ENCODE data around the gene PTPRK.

PTPRK gene

DNA sequence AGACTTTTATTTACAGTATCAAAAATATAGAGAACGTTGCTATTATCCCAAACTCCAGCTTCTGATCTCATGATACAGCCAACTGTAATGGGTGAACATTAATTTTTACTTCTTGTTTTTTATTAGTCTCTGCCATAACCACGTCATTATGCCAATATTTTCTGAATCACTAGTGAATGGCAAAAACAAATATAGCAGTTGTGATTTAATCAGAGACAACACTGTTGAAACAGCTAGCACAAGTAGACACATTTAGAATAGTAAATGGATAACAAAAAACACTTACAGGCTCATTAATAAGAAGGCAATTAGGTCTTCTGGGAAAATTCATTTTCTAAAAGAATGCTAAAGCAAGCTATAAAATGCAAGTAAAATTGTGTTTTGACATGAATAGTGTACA is 8.1 kb downstream of the PTPRK start:
- Histone ChIP-seq H3K79me1 (ENCODE audit: low read depth, low read length) (peaks cover 4% of the 10 kb centered on the region), H3K18ac (ENCODE audit: low read length) (no peak overlapping the region), H3K36me3 (replicated peaks in 1 of 2; ENCODE audit: control insufficient read depth in 2 of 2, insufficient read depth in 2 of 2, low read length in 2 of 2) (no peaks in the 10 kb centered on the region), H4K8ac (ENCODE audit: low read depth, low read length) (no peak overlapping the region), H3K14ac (ENCODE audit: low read length) (no peak overlapping the region), H3K4ac (ENCODE audit: low read length) (no peak overlapping the region), H2BK5ac (ENCODE audit: low read length) (no peak overlapping the region), H3K27ac (replicated peaks; ENCODE audit: low read length) (no peak overlapping the region), H2BK15ac (ENCODE audit: low read length) (no peak overlapping the region), H2AFZ (ENCODE audit: low read length) (no peak overlapping the region), H3K4me3 (ENCODE audit: low read length in 2 of 2) (no peak overlapping the region), H2AK5ac (ENCODE audit: low read depth, low read length) (no peak overlapping the region), H2BK12ac (ENCODE audit: low read length) (no peak overlapping the region), H3K4me1 (ENCODE audit: control insufficient read depth in 2 of 2, insufficient read depth in 1 of 2, low read depth in 1 of 2, low read length in 2 of 2) (peaks cover 0 to 3% of the 10 kb centered on the region in 2 donors), H3K27me3 (ENCODE audit: control insufficient read depth in 3 of 3, insufficient read depth in 3 of 3, low read depth in 1 of 3, low read length in 3 of 3) (no peaks in the 10 kb centered on the region), H3K23ac (ENCODE audit: low read depth, low read length, poor library complexity) (no peak overlapping the region), H3K9me3 (replicated peaks in 1 of 2; ENCODE audit: control insufficient read depth in 2 of 2, insufficient read depth in 1 of 2, low read depth in 1 of 2, low read length in 2 of 2) (no peaks in the 10 kb centered on the region), H2BK120ac (ENCODE audit: low read depth, low read length) (no peak overlapping the region), H3K9ac (ENCODE audit: low read depth, low read length, poor library complexity) (no peak overlapping the region), H4K91ac (ENCODE audit: low read depth, low read length, poor library complexity) (no peak overlapping the region), H3K4me2 (ENCODE audit: insufficient read depth, low read length, poor library complexity, severe bottlenecking) (no peak overlapping the region)
- WGBS, 2 donors (ENCODE audit: extremely low coverage in 2 of 2, insufficient read length in 2 of 2, insufficient replicate concordance in 1 of 2): no CpG with 5 or more reads among the region's 2 CpGs
- DNase-seq (ENCODE audit: low spot score): no peak

DNA sequence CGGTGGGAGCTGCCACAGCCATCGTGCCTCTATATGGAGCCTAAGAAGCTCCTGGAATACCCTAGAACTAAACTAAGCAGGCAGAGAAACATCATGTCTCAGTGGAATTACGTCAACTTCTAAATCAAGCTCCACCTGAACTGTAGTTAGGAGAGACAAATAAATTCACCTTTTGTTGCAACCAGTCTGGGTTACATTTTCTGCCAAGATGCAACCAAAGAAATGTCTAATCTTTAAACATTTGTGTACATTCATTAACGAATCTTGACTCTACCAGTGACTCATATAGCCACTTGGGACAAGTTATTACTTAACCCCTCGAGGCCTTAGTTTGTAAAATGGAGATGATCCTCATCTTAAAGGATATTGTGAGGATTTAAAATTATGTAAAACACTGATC is 8.9 kb downstream of the PTPRK start:
- Histone ChIP-seq H3K36me3 (replicated peaks in 1 of 2; ENCODE audit: control insufficient read depth in 2 of 2, insufficient read depth in 2 of 2, low read length in 2 of 2) (no peaks in the 10 kb centered on the region), H3K14ac (ENCODE audit: low read length) (no peak overlapping the region), H3K79me1 (ENCODE audit: low read depth, low read length) (peaks cover 4% of the 10 kb centered on the region), H4K91ac (ENCODE audit: low read depth, low read length, poor library complexity) (no peak overlapping the region), H2BK15ac (ENCODE audit: low read length) (no peak overlapping the region), H3K4me2 (ENCODE audit: insufficient read depth, low read length, poor library complexity, severe bottlenecking) (no peak overlapping the region), H3K4me1 (ENCODE audit: control insufficient read depth in 2 of 2, insufficient read depth in 1 of 2, low read depth in 1 of 2, low read length in 2 of 2) (peaks cover 0 to 3% of the 10 kb centered on the region in 2 donors), H2BK5ac (ENCODE audit: low read length) (no peak overlapping the region), H3K27ac (replicated peaks; ENCODE audit: low read length) (no peak overlapping the region), H4K8ac (ENCODE audit: low read depth, low read length) (no peak overlapping the region), H3K9me3 (replicated peaks in 1 of 2; ENCODE audit: control insufficient read depth in 2 of 2, insufficient read depth in 1 of 2, low read depth in 1 of 2, low read length in 2 of 2) (no peaks in the 10 kb centered on the region), H3K9ac (ENCODE audit: low read depth, low read length, poor library complexity) (no peak overlapping the region), H3K23ac (ENCODE audit: low read depth, low read length, poor library complexity) (no peak overlapping the region), H3K4me3 (ENCODE audit: low read length in 2 of 2) (no peak overlapping the region), H3K4ac (ENCODE audit: low read length) (no peak overlapping the region), H2BK120ac (ENCODE audit: low read depth, low read length) (no peak overlapping the region), H3K18ac (ENCODE audit: low read length) (no peak overlapping the region), H2AK5ac (ENCODE audit: low read depth, low read length) (no peak overlapping the region), H2BK12ac (ENCODE audit: low read length) (no peak overlapping the region), H3K27me3 (ENCODE audit: control insufficient read depth in 3 of 3, insufficient read depth in 3 of 3, low read depth in 1 of 3, low read length in 3 of 3) (no peaks in the 10 kb centered on the region), H2AFZ (ENCODE audit: low read length) (no peak overlapping the region)
- DNase-seq (ENCODE audit: low spot score): no peak
- whole genome bisulfite sequencing, 2 donors (ENCODE audit: extremely low coverage in 2 of 2, insufficient read length in 2 of 2, insufficient replicate concordance in 1 of 2): no CpG with 5 or more reads among the region's 5 CpGs

GRCh38 chr6:128509709-128510108 is 10.7 kb downstream of the PTPRK start:
- H3K27me3 ChIP-seq (ENCODE audit: control insufficient read depth in 3 of 3, insufficient read depth in 3 of 3, low read depth in 1 of 3, low read length in 3 of 3): no peaks in the 10 kb centered on the region
- H3K14ac ChIP-seq (ENCODE audit: low read length): no peak overlapping the region
- no peak overlapping the region for H3K4ac ChIP-seq (ENCODE audit: low read length)
- no peak overlapping the region for H2AK5ac ChIP-seq (ENCODE audit: low read depth, low read length)
- DNase-seq (ENCODE audit: low spot score): no peak
- H2BK5ac ChIP-seq (ENCODE audit: low read length): no peak overlapping the region
- H3K4me3 ChIP-seq (ENCODE audit: low read length in 2 of 2): no peak overlapping the region
- H2BK15ac ChIP-seq (ENCODE audit: low read length): no peak overlapping the region
- H4K91ac ChIP-seq (ENCODE audit: low read depth, low read length, poor library complexity): no peak overlapping the region
- H3K4me2 ChIP-seq (ENCODE audit: insufficient read depth, low read length, poor library complexity, severe bottlenecking): no peak overlapping the region
- no peaks in the 10 kb centered on the region for H3K9me3 ChIP-seq (replicated peaks in 1 of 2; ENCODE audit: control insufficient read depth in 2 of 2, insufficient read depth in 1 of 2, low read depth in 1 of 2, low read length in 2 of 2)
- no peaks in the 10 kb centered on the region for H3K4me1 ChIP-seq (ENCODE audit: control insufficient read depth in 2 of 2, insufficient read depth in 1 of 2, low read depth in 1 of 2, low read length in 2 of 2)
- no peak overlapping the region for H2BK120ac ChIP-seq (ENCODE audit: low read depth, low read length)
- peaks cover 4% of the 10 kb centered on the region for H3K79me1 ChIP-seq (ENCODE audit: low read depth, low read length)
- no peak overlapping the region for H2AFZ ChIP-seq (ENCODE audit: low read length)
- no peak overlapping the region for H3K27ac ChIP-seq (replicated peaks; ENCODE audit: low read length)
- H3K36me3 ChIP-seq (replicated peaks in 1 of 2; ENCODE audit: control insufficient read depth in 2 of 2, insufficient read depth in 2 of 2, low read length in 2 of 2): no peaks in the 10 kb centered on the region
- no peak overlapping the region for H4K8ac ChIP-seq (ENCODE audit: low read depth, low read length)
- no CpG with 5 or more reads among the region's 1 CpG for WGBS, 2 donors (ENCODE audit: extremely low coverage in 2 of 2, insufficient read length in 2 of 2, insufficient replicate concordance in 1 of 2)
- no peak overlapping the region for H3K9ac ChIP-seq (ENCODE audit: low read depth, low read length, poor library complexity)
- no peak overlapping the region for H3K18ac ChIP-seq (ENCODE audit: low read length)
- no peak overlapping the region for H3K23ac ChIP-seq (ENCODE audit: low read depth, low read length, poor library complexity)
- no peak overlapping the region for H2BK12ac ChIP-seq (ENCODE audit: low read length)

DNA sequence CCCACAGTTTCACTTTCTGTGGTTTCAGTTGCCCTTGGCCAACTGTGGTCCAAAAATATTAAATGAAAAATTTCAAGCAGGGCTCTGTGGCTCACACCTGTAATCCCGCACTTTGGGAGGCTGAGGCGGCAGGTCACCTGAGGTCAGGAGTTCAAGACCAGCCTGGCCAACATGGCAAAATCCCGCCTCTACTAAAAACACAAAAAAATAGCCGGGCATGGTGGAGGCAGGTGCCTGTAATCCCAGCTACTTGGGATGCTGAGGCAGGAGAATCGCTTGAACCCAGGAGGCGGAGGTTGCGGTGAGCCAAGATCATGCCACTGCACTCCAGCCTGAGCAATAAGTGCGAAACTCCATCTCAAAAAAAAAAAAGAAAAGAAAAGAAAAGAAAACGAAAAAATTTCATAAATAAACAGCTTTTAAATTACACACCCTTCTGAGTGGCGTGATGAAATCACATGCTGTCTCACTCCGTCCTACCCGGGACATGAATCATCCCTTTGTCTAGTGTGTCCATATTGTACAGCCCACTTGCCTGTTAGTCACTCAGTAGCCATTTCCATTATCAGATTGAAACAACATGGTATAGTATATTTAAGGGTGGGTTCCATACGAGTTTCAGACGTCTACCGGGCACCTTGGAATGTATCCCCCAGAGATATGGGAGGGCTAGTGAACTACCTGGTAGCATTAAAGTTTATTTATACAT is 11.7 kb downstream of the PTPRK start:
- Histone ChIP-seq H2AK5ac (ENCODE audit: low read depth, low read length) (no peak overlapping the region), H4K91ac (ENCODE audit: low read depth, low read length, poor library complexity) (no peak overlapping the region), H3K36me3 (replicated peaks in 1 of 2; ENCODE audit: control insufficient read depth in 2 of 2, insufficient read depth in 2 of 2, low read length in 2 of 2) (no peaks in the 10 kb centered on the region), H2BK5ac (ENCODE audit: low read length) (no peak overlapping the region), H3K4me3 (ENCODE audit: low read length in 2 of 2) (no peak overlapping the region), H3K27me3 (ENCODE audit: control insufficient read depth in 3 of 3, insufficient read depth in 3 of 3, low read depth in 1 of 3, low read length in 3 of 3) (no peaks in the 10 kb centered on the region), H3K4me1 (ENCODE audit: control insufficient read depth in 2 of 2, insufficient read depth in 1 of 2, low read depth in 1 of 2, low read length in 2 of 2) (peaks cover 0 to 2% of the 10 kb centered on the region in 2 donors), H4K8ac (ENCODE audit: low read depth, low read length) (no peak overlapping the region), H2BK120ac (ENCODE audit: low read depth, low read length) (no peak overlapping the region), H2AFZ (ENCODE audit: low read length) (no peak overlapping the region), H3K9me3 (replicated peaks in 1 of 2; ENCODE audit: control insufficient read depth in 2 of 2, insufficient read depth in 1 of 2, low read depth in 1 of 2, low read length in 2 of 2) (no peaks in the 10 kb centered on the region), H3K79me1 (ENCODE audit: low read depth, low read length) (peaks cover 4% of the 10 kb centered on the region), H3K18ac (ENCODE audit: low read length) (no peak overlapping the region), H3K14ac (ENCODE audit: low read length) (no peak overlapping the region), H3K4ac (ENCODE audit: low read length) (no peak overlapping the region), H3K9ac (ENCODE audit: low read depth, low read length, poor library complexity) (no peak overlapping the region), H3K27ac (replicated peaks; ENCODE audit: low read length) (no peak overlapping the region), H3K4me2 (ENCODE audit: insufficient read depth, low read length, poor library complexity, severe bottlenecking) (no peak overlapping the region), H2BK12ac (ENCODE audit: low read length) (no peak overlapping the region), H2BK15ac (ENCODE audit: low read length) (no peak overlapping the region), H3K23ac (ENCODE audit: low read depth, low read length, poor library complexity) (no peak overlapping the region)
- no peak for DNase-seq (ENCODE audit: low spot score)
- no CpG with 5 or more reads among the region's 15 CpGs for WGBS, 2 donors (ENCODE audit: extremely low coverage in 2 of 2, insufficient read length in 2 of 2, insufficient replicate concordance in 1 of 2)
